Osteocyte (in vitro differentiated cells): ENCODE measurements around the gene ECM2. TPM values are rescaled to one million over a fixed set of nuclear protein-coding genes. Genes with fewer than 3 reads are reported as not detected.

Experiments used
- DNase-seq: peaks from one replicate; pipeline ENCODE4 v3.0.0; 2021; ENCODE audit warnings: mixed read lengths; ENCODE audit not compliant: unreplicated experiment; ENCODE audit errors: extremely low spot score
- H3K27ac Mint-ChIP-seq: one replicate; pipeline ENCODE4 v1.8.0; 2021; ENCODE audit warnings: mild to moderate bottlenecking, mixed read lengths; ENCODE audit not compliant: unreplicated experiment
- H3K27me3 Mint-ChIP-seq: one replicate; pipeline ENCODE4 v1.8.0; 2021; ENCODE audit warnings: mixed read lengths; ENCODE audit not compliant: unreplicated experiment
- H3K36me3 Mint-ChIP-seq: one replicate; pipeline ENCODE4 v1.8.0; 2021; ENCODE audit warnings: mixed read lengths; ENCODE audit not compliant: unreplicated experiment
- H3K4me1 Mint-ChIP-seq: one replicate; pipeline ENCODE4 v1.8.0; 2021; ENCODE audit warnings: mixed read lengths; ENCODE audit not compliant: unreplicated experiment
- H3K4me3 Mint-ChIP-seq: one replicate; pipeline ENCODE4 v1.8.0; 2021; ENCODE audit warnings: mild to moderate bottlenecking, moderate library complexity, mixed read lengths; ENCODE audit not compliant: unreplicated experiment
- H3K9me3 Mint-ChIP-seq: one replicate; pipeline ENCODE4 v1.8.0; 2021; ENCODE audit warnings: mixed read lengths; ENCODE audit not compliant: unreplicated experiment
- CTCF ChIP-seq: fragments of 200-600 bp; sonication (generic); IDR thresholded peaks from 2 replicates; pipeline ENCODE4 v1.5.0; 2021; ENCODE audit warnings: antibody characterized with exemption, mild to moderate bottlenecking, moderate library complexity
- total RNA-seq: library from RNA; stranded (reverse); gene quantifications from 2 replicates; pipeline ENCODE4 v1.2.1, GENCODE V29; 2021

Gene ECM2
- total RNA-seq, 1 donor from 2014 or later = 53.3 TPM

DNA sequence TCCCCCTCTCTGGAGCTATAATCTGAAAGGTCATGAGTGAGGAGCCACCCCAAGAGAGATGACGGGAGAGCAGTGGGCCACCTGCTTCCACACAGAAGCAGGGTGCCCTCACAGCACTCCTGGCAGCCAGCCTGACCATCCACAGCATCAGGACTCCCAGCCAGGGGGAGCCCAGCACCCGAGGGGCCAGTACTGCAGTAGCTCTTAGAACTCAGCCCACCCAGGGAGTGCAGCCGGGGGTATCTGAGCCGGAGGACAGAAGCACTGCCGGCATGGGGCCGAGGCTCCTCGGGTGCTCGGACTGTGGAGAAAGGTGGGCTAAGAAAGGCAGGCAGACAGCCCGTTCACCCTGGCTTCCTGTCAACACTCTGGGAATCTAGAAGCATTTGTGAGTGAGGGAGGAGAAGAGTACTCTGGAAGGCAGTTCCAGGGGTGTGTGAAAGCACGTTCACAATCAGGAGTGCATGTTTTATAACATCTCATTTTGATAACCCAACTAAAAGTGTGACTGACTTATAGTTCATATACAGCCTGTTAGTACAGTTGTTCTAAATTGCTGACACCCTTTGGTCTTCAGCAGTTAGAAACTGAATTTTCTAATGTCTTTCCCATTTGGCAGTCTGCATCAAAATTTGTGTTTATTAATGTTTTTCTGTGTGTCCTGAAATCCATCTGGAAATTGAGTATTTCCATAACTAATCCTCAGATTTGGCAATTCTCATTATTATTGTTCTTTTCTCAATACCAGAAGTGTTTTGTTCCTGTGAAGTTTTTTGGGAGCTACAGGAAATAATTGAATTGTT lies 27.6 kb downstream of the ECM2 start:
- TF ChIP-seq CTCF = peak; percentile 23
- Mint-ChIP-seq H3K27me3 (no peaks in the 10 kb centered on the region), H3K36me3 (peaks cover 8% of the 10 kb centered on the region), H3K4me1 (peaks cover 65% of the 10 kb centered on the region), H3K9me3 (peaks cover 3% of the 10 kb centered on the region), H3K27ac (peak overlapping the region; percentile 98), H3K4me3 (no peak overlapping the region)
- DNase-seq = no peak

DNA sequence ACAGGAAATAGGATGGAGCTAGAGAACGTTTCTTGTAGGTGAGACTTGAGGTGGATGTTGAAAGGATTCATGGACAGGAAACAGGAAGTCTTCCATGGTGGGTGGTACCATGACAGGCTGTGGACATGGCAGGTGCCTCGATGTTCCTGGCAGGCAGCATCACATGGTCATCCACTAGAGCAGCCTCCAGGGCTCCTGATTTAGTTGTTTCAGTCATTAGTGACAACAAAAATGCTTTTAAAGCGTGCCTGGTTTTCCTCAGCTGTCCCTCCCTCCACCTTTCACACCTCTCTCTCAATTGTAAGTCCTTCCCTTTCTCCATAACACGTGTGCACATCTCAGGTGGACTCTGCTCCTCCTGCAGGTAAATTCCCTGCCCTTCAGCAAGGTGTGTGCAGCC lies 28.3 kb downstream of the ECM2 start:
- Mint-ChIP-seq H3K36me3 (peaks cover 8% of the 10 kb centered on the region), H3K27ac (peak overlapping the region; percentile 98), H3K9me3 (peaks cover 3% of the 10 kb centered on the region), H3K4me3 (no peak overlapping the region), H3K4me1 (peaks cover 60% of the 10 kb centered on the region), H3K27me3 (no peaks in the 10 kb centered on the region)
- DNase-seq = no peak
- no peak for TF ChIP-seq CTCF

- H3K4me1 Mint-ChIP-seq = peaks cover 58% of the 10 kb centered on the region
- no peaks in the 10 kb centered on the region for H3K27me3 Mint-ChIP-seq
- peak overlapping the region; percentile 98 for H3K27ac Mint-ChIP-seq
- peaks cover 3% of the 10 kb centered on the region for H3K9me3 Mint-ChIP-seq
- H3K36me3 Mint-ChIP-seq = peaks cover 12% of the 10 kb centered on the region
- no peak for DNase-seq
- TF ChIP-seq CTCF = no peak
- H3K4me3 Mint-ChIP-seq = no peak overlapping the region
These were observed 28.8 kb downstream of the ECM2 start for GRCh38 chr9:92507005-92507404.

DNA sequence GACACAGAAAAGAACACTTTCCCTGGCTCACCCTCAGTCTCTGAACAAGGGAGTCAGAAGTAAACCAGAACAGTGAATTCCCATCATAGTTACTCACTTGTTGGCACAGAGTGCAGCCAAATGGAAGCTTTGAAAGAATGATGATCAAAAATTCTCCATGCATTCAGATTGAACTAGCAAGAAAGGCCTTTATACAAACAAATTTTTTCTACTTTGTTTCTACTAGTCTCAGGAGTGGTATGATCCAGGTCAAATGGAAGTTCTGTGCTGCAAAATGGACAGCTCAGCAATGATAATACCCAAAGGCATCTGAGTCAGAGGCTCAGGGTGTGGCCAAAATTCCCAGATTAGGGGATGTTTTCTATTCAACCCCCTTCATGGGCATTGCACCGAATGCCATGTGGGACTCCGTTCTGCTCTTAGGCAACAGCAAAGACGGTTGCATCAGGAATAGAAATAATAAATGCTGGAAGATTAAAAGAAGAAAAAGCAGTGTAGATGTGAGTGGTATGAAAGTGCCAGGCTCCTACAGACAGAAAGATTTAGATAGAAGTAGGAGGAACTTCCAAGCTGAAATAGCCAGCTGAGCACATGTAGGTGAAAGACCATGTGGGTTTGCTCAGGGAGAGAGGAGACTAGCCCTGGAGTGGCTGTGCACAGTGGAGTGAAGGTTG lies 29.5 kb downstream of the ECM2 start:
- H3K4me1 Mint-ChIP-seq = peaks cover 58% of the 10 kb centered on the region
- H3K27ac Mint-ChIP-seq = peak overlapping the region; percentile 98
- no peaks in the 10 kb centered on the region for H3K27me3 Mint-ChIP-seq
- H3K9me3 Mint-ChIP-seq = peaks cover under 1% of the 10 kb centered on the region
- no peak for DNase-seq
- H3K4me3 Mint-ChIP-seq = peak overlapping the region; percentile 63
- peaks cover 12% of the 10 kb centered on the region for H3K36me3 Mint-ChIP-seq
- TF ChIP-seq CTCF = no peak

DNA sequence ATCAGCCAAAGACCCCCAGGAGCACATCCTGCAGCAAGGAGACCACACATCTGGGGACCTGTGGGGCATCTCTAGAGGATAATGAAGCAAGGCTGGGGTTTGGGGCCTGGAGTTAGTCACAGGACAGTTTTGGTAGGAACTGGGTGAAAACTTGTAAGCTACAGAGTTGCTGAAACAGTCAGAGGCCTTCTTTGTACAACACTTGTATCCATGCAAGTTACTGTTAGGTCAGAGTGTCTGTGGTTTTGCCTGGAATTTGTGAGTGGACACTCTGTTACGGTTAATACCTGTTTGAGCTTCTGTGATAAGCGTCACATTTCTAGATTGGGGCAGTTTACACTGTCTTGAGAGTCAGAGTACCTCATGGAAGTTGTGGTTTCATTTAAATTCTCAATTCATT lies 30.9 kb downstream of the ECM2 start:
- Mint-ChIP-seq H3K27ac (peak overlapping the region; percentile 98), H3K9me3 (no peaks in the 10 kb centered on the region), H3K4me1 (peaks cover 58% of the 10 kb centered on the region), H3K4me3 (peak overlapping the region; percentile 35), H3K27me3 (no peaks in the 10 kb centered on the region), H3K36me3 (peaks cover 18% of the 10 kb centered on the region)
- DNase-seq = no peak
- TF ChIP-seq CTCF = no peak
